HG03457 (cell line): ENCODE results near the gene OSTN.
"Not testable (repeated sequence)": the region's sequence is repeated elsewhere in the genome, so short reads cannot be mapped to it uniquely, and the experiment has no call there.

ENCODE experiments used
- ATAC-seq: cut with Tn5 transposase; IDR thresholded peaks from one replicate; pipeline ENCODE4 v1.9.1; 2021; ENCODE audit warnings: moderate number of reproducible peaks; ENCODE audit not compliant: unreplicated experiment

The OSTN gene

GRCh38 chr3:191198932-191199331 is at the start of gene OSTN:
Gene OSTN (plus strand): TSS chr3:191199241. CDS start chr3:191212533, 13,292 bp downstream.
- ATAC-seq: no peak

- no peak for ATAC-seq
Measured at GRCh38 chr3:191151653-191152052, 47.4 kb upstream of the OSTN start.

- ATAC-seq: no peak
Measured at GRCh38 chr3:191154827-191155226, 44.2 kb upstream of the OSTN start.

GRCh38 chr3:191158247-191158646 is 40.8 kb upstream of the OSTN start:
- no peak for ATAC-seq

GRCh38 chr3:191158815-191159214 is 40.2 kb upstream of the OSTN start:
- no peak for ATAC-seq

- ATAC-seq: no peak
Measured at GRCh38 chr3:191165802-191166201, 33.2 kb upstream of the OSTN start.

GRCh38 chr3:191166368-191166767 is 32.7 kb upstream of the OSTN start:
- no peak for ATAC-seq

GRCh38 chr3:191169566-191169965 is 29.5 kb upstream of the OSTN start:
- no peak for ATAC-seq

GRCh38 chr3:191170097-191170496 is 28.9 kb upstream of the OSTN start:
- no peak for ATAC-seq

GRCh38 chr3:191175102-191175501 is 23.9 kb upstream of the OSTN start:
- no peak for ATAC-seq

GRCh38 chr3:191176038-191176785 is 22.8 kb upstream of the OSTN start:
- no peak for ATAC-seq

GRCh38 chr3:191185382-191185781 is 13.7 kb upstream of the OSTN start:
- ATAC-seq: not testable (repeated sequence)

GRCh38 chr3:191188246-191188645 is 10.8 kb upstream of the OSTN start:
- not testable (repeated sequence) for ATAC-seq

- not testable (repeated sequence) for ATAC-seq
Measured at GRCh38 chr3:191192270-191192669, 6.8 kb upstream of the OSTN start.

- ATAC-seq: no peak
Measured at GRCh38 chr3:191192941-191193340, 6.1 kb upstream of the OSTN start.

- no peak for ATAC-seq
Measured at GRCh38 chr3:191197761-191198306, 1.2 kb upstream of the OSTN start.

- ATAC-seq: no peak
Measured at GRCh38 chr3:191198480-191198879, 561 bp upstream of the OSTN start.

GRCh38 chr3:191210032-191210431 is 11.0 kb downstream of the OSTN start:
- no peak for ATAC-seq

GRCh38 chr3:191216510-191216909 is 17.5 kb downstream of the OSTN start:
- ATAC-seq: no peak

- no peak for ATAC-seq
Measured at GRCh38 chr3:191217301-191217700, 18.3 kb downstream of the OSTN start.

- no peak for ATAC-seq
Measured at GRCh38 chr3:191220908-191221307, 21.9 kb downstream of the OSTN start.

GRCh38 chr3:191221638-191222037 is 22.6 kb downstream of the OSTN start:
- no peak for ATAC-seq

- no peak for ATAC-seq
Measured at GRCh38 chr3:191227541-191227940, 28.5 kb downstream of the OSTN start.
